ENCODE results near the gene NOP9.

NOP9 gene

DNA sequence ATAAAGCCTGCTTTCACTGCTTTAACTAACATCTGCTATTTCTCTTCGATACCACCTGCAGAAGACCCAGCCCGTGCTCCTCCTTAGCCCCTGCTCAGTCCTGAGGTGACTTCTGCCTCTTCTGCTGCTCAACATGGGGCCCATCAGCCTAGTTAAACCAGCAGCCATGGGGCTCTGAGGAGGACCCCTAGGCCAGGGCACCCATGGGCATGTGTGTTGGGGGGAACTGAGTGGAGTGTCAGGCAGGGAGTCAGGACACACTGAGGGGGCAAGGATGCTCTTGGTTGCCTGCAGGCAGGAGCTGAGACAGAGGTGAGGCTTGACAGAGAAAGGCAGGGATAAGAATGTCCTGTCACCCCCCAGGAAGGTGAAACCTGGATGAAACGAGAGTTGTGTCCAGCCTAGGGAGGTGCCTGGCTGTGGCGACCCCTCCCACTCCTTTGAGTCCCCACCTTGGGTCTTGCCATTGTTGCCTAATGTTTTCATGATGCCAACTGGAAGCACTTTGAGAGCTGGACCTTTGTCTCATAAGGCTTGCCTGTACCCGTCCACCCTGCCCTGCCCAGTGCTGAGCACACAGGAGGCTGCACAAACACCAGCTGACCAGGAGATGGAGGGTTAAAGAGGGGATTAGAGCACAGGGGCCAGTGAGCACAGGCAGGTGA lies 15.7 kb upstream of the NOP9 start:
- DNase-seq (ENCODE audit: low read depth) = no peak

DNA sequence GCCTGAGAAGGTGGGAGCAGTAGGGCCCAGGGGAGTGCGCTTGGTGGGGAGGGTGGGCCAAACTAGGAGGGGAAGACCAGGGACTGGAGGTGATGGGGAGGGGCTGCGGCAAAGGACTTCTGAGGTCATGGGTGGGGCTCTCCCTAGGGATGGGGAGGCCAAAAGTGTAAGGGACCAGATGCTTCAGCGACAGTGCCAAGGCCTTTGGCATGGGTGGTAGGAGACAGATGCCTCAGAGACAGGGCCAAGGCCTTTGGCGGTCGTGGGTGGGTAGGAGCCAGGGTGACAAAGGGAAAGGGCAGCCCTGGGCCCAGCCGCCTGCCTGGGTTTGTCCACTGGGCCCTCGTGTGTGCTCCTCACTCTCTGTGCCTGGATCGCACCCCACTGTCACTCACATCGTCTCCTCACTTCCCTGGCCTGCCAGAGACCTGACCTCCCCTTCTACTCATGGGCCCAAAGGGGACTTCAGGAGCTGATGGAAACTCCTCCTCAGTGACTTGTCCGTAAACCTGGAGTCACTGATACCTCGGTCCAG lies 15.1 kb upstream of the NOP9 start:
- DNase-seq (ENCODE audit: low read depth) = no peak

DNA sequence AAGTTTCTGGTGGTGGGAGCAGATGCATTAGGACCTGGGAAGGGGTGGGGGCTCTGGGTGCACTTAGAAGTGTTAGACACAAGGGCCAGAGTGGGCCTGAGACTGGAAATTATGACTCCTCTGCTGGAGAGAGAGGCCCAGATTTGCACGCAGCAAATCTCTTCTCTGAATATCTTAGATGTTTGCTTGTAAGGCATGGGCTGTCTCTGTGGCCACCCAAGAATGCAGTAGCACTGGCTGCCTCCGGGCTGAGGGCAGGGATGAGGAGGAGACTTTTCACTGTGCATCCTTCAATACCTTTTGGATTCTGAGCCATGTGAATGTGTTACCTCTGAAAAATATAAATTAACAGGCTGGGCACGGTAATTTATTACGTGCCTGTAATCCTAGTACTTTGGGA lies 14.3 kb upstream of the NOP9 start:
- no peak for DNase-seq (ENCODE audit: low read depth)

DNA sequence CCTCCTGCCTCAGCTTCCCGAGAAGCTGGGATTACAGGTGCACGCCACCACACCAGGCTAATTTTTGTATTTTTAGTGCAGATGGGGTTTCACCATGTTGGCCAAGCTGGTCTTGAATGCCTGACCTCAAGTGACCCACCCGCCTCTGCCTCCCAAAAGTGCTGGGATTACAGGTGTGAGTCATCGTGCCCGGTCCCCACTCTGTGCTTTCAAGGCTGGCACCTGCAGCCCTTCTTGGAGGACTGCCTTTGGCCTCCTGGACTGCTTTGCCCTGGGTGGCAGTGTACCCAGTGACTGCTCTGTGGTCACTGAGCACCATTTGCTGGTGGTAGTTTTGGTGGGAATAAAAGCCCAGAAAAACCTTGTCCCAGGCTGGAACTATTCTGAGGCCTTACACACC lies 12.7 kb upstream of the NOP9 start:
- no peak for DNase-seq (ENCODE audit: low read depth)

DNA sequence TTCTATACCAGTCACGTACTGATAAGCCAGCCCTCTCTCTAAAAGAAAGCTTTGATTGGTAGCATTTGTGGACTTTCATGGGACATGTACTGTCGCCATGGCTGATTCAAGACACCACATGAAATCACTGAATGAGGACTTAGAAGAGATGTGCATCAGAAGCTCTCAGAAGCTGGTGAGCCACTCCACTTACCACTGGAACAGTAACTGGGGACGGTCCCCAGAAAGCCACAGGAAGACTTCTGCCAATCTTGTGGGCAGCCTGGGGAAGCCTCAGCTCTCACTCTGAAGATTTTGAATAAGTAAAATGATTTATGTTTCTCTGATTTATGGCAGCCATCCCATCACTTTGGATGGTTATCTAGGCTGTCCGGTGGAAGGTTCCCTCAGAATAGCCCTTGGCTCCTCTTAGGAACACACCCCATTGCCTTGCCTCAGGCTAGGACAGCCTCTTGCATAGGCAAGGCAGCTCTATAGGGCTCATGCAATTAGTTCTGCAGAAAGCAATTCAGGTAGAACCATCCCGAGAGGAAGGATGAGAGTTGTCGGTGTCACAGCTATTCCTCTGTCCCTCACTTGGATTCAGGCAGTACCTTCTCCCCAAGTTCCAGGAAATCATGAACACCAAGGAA lies 9.9 kb upstream of the NOP9 start:
- DNase-seq (ENCODE audit: low read depth) = no peak

DNA sequence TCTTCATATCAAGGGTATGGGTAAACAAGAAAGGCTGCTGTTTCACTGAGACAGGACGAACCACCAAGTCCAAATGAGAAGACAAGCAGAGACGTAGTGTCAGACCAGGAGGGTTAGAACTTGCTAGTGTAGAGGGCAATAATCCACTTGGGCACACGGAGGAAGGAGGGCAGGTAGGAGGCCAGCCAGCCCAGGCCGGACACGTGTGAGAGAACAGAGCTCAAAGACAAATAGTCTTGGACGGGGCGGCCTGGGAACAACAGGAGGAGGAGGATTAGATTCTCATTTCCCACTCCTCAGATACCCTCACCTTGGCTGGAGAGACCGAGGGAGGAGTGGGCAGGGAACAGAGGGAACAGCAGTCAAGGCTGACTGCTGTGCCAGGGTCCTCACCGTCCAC lies 8.9 kb upstream of the NOP9 start:
- DNase-seq (ENCODE audit: low read depth) = no peak

DNA sequence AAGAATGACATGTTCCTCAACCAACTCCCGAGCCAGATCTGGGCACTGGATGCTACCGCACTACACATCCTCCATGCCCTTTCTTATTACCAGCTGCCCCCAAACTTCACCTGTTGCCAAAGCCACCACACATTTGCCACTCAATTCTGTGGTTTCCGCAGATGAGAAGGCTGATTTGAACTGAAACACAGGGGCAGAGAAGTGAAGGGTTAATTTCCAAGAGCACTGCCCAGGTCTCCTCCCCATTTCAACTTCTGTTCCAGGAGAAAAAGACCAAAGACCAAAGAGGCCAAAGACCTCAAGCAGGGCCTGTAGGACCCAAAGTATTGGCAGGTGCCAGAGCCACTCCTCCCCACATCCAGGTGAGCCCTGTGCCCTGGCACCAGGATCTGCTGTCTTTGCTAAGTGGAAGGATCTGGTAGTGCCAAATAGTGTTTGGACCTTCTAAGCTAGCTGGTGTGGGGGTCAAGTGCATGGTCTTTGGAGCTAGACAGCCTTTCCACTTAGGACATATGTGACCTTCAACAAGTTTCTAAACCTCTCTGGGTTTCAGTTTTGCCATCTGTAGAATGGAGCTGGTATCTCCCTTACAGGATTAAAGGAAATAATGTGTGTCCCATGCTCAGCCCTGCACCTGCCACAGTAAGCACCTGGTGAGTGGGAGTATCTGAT lies 8.1 kb upstream of the NOP9 start:
- no peak for DNase-seq (ENCODE audit: low read depth)

DNA sequence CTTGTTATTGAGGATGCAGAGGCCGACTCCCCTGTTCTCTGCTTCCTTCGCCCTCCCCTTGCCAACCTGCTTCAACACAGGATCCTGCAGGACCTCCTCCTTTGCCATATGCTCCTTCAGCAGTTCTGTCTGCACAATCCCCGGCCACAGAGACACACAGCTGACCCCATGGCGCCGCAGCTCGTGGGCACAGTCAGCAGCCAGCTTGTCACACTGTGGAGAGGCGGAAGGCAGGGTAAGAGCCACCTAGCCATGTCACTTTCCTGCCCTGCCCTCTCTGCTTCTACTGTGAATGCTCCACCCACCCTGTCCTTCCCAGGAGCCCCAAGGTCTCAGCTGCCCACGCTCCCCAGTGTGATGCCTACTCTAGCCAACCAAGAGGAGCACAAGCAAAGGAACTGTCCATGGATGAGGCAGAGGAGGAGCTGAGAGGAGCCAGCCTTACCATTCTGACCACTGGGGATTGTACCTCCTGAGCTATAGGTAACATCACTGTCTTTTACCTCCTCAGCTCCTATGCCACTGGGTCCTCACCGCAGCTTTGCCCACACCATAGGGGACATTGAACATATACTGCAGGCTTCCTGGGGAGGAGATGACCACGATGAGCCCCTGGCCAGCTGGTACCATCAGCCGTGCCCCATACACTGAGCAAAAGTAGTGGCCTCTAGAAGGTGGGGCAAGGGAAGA lies 7.4 kb upstream of the NOP9 start:
- DNase-seq (ENCODE audit: low read depth) = no peak

DNA sequence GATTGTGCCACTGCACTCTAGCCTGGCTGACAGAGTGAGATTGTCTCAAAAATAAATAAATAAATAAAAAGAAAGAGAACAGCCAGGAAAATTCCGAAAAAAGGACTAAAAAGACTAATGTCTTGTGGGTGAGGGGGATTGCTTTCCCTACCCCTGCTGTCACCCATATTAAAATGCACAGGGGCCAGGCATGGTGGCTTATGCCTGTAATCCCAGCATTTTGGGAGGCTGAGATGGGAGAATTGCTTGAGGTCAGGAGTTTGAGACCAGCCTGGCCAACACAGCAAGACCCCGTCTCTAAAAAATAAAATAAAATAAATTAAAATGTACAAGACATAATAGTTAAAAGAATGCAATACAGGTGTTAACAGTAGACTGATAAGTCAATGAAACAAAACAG lies 6.1 kb upstream of the NOP9 start:
- no peak for DNase-seq (ENCODE audit: low read depth)

DNA sequence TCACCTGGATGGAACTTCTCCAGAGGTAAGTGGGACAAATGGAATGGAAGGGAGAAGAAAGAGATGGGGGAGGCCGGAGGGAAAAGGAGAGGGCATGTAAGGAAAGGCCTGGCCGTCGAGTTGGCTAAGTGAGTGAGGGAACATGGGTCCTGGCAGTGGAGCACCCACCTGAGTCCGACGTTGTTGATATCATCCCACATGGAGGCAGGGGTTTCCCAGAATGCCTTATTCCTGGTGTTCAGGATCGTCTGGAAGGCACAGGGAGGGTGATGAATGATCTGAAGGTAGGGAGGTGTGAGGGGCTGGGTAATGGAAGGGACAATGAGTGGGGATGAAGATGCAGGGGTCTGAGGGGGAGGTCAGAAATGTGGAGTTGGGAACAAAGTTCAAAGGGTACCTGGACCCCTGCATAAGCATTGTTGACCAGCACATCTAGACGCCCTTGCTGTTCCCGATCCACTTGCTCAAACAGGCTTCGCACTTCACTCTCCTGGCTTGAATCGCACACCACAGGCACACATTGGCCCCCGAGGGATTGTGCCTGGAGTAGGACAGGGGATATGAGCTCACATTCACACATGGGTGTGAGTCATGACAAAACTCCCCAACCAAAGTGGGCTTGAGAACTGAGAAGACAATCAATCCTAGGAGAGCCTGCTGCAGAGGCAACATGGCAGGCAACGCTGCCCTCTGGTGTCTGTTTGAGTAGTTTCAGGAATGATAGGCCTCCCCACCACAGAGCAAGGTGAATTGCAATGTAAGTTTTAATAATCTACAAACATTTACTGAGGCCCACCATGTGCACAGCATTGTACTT lies 3.1 kb upstream of the NOP9 start:
- DNase-seq (ENCODE audit: low read depth) = peak; percentile 95

DNA sequence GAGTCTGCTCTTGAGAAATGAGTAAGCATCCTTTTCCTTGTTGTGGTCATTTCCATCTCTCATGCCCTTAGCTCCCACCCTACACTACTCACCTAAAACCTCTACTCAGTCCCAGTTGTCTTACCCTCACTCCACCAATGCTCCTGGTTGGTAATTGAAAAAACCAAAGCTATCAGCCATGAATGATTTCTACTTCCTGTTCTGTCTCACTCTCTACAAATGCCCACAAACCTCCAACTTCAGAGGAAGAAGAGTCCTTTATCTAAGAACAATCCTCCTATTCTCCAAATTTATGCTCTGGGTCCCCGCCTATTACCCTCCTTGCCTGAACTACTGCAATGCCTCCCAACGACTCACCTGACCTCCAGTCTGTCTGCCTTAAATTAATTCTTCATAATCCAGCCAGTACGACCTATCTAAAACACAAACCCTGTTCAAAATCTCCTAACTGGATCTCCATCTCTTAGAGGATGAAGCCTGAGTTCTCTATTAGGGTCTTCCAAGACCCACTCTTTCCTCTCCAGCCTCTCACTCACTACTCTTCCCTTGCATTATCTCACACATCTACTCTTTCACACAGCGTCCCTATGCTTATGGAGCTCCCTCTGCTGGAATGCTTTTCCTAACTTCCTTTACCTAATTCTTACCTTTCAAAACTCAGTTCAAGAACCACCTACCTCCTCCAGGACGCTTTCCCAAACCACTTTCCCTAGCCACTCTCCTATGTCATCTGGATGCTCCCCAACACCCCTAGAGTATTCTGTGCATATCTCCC lies 2.3 kb upstream of the NOP9 start:
- peak; percentile 58 for DNase-seq (ENCODE audit: low read depth)

DNA sequence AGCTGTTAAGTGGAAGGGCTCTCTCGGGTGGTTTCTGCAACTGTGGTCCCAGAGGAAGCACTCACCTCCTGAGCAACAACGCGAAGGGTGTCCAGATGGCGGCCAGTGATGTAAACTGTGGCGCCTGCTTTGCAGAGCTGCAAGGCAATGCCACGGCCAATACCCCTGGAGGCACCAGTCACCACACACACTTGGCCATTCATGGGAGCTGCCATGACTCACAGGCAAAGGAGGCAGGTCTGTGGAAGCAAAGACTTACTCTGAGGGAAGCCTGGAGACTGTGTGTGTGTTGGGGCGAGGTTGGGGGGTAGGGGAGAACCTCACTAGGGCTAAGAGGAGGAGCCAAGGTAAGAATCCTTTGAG lies 777 bp upstream of the NOP9 start:
- peak; percentile 95 for DNase-seq (ENCODE audit: low read depth)

DNA sequence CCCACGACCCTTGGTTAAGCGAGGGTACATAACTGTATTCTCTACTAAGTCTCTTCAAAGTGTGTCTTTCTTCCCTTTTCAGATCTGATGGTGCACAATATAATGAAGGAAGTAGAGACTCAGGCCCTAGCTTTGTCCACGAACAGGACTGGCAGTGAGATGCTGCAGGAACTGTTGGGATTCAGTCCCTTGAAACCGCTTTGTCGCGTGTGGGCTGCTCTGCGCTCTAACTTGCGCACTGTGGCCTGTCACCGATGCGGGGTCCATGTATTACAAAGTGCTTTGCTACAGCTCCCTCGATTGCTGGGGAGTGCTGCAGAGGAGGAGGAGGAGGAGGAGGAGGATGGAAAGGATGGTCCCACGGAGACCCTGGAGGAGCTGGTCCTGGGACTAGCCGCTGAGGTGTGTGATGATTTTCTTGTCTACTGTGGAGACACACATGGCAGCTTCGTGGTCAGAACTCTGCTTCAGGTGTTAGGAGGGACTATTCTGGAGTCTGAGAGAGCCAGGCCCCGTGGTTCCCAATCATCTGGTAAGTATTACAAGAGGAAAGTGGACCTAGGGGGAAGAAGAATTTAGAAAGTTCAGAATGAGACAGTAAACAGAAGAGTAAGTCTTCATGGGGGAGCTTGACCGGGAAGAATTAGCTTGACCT lies 803 bp downstream of the NOP9 start:
- no peak for DNase-seq (ENCODE audit: low read depth)

DNA sequence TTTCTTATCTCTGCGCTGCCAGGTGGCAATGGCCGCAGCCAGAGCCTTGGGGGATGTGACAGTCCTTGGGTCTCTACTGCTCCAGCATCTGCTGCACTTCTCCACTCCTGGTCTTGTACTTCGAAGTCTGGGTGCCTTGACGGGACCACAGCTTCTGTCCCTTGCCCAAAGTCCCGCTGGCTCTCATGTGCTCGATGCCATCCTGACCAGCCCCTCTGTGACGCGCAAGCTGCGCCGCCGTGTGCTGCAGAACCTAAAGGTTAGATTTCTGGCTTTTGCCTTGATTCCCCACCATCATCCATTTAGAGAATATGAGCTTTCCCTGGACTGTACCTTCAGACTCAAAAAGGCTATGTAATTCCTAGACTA lies 4.4 kb downstream of the NOP9 start:
- no peak for DNase-seq (ENCODE audit: low read depth)

DNA sequence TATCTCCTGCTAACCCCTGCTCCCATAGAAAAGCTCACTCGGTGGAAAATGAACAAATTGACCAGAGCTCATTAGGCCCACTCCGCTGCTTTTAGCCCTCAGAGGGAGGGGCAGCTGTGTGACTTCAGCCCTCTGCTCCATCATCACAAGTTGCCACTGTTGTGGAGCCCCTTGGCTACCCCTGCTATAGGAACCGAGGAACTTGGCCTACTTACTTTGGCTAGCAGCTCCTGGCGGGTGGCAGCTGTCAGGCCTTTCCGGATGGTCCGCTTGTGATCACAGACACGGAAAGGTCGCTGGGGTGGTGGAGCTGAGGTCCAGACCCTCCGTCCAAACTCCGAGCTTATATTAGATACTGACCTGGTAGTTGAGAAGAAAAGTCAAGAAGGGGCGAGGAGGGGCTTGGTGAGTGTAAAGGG lies 7.5 kb downstream of the NOP9 start:
- no peak for DNase-seq (ENCODE audit: low read depth)

DNA sequence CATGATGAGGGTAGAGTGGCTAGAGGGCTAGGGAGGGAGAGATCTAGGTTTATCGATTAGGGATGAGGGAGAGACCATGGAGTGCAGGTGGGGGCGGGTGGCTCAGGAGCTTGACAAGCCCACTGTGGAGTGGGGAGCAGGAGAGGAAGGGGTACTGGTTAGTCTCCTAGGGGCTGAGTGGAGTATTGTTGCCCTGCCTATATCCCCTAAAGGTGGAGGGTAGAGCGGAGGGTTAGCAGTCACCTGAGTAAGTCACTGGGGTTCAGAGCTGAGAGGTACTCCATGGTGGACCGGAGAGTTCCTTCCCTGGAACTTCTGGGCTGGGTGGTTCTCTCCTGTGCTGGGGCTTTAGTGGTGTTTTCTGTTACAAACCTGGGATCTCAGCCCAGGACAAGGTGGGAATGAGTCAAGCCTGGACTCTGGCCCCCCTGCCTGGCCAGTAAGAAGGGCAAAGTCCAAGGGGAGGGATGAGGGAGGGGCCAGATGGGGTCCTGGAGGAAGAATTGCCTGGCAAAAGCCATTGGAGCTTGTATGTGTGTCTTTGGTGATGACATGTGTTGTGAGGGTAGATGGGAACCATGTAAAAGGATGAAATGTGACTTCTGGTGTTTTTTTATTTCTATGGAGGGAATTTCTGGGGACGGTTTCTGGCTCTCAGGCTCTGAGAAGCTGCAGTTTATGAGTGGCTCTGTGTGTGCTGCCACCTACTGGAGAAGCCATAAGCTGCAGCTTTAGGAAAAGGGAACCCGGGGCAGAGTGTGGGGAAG lies 8.1 kb downstream of the NOP9 start, which contains the start of gene CIDEB:
Gene CIDEB, minus strand, starts transcription at position 403 of the 767 bp plus-strand sequence. Its CDS starts 119 bp downstream, at position 284.
- peak; percentile 67 for DNase-seq (ENCODE audit: low read depth)

DNA sequence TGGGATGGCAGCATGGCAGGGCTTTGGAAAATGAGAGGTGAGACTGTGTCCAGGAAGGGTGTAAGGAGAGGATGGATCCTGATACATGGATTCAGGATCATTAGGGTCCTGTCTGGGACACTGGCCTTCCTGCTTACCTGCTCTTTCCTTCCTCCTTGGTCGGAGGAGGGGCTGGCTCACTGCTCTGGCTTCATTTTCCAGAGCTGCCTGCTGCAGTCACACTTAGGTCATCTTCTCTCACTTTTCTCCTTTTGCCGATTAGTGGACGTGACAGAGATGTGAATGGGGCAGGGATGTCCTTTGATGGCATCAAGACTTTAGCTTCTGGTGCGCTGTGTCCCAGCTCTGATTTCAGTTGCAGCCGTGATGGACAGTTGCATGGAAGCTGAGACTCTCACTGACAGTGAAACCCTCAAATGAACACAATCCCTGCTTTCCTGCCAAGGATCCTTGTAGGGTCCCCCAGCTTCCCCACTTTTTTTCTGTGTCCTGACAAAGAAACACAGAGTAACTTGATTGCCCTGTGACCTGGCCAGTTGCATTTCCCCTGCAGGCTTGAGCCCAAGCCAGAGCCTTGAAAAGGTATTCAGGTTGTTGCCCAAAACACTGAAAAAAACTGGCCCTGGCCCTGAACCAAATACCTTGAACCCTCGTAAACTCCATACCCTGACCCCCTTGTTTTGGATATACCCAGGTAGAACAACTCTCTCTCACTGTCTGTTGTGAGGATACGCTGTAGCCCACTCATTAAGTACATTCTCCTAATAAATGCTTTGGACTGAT lies 8.9 kb downstream of the NOP9 start:
- DNase-seq (ENCODE audit: low read depth) = no peak

DNA sequence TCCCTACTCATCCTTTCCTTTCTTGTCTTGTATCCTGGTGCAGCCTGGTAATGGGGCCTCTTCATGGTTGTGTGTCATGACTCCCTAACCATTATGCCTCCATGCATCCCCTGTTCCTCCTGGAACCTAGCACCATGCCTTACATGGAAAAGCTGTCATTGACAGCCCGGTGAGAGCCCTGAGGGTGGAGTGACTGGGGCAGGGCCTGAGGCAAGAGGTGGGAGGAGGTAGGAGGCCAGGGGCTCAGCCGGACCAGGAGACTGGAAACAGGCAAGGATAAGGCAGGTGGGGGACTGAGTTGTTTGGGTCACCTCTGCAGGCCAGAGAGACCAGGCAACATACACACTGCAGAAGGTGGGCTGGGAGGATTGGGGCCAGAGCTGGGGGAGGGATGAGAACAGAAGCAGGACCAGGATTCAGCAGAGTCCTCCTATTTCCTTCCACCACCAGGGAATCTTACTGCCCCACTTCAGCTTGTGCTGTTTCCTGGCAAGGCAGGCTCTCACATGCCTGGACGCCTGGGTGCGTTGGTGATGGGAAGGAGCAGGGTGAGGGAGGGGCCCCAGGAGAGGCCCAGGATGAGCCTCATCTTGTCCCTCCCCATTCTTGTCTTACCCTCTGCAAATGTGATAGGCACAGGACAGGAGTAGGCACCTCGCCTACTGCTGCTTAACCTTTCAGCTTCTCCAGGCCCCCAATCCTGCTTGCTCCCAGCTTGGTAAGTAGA lies 10.1 kb downstream of the NOP9 start, which contains the start of gene LTB4R2:
Gene LTB4R2, plus strand, starts transcription at position 603 of the 727 bp plus-strand sequence. CDS start 525 bp downstream, outside the sequence.
- no peak for DNase-seq (ENCODE audit: low read depth)
